HepG2 (cell line): ENCODE measurements around the gene MLLT1.

ENCODE experiments used
- ATF5 ChIP-seq: sonication (generic); formaldehyde crosslinking; IDR thresholded peaks from 2 replicates; pipeline ENCODE4 v1.4.0; 2020; ENCODE audit warnings: mild to moderate bottlenecking, low read depth, missing genetic modification reagents
- CHD2 ChIP-seq: IDR thresholded peaks from 2 replicates; pipeline ENCODE4 v1.6.1; 2011; ENCODE audit warnings: low read depth, low read length, improper control_type of control experiment
- POLR2A ChIP-seq, 2 experiments: IDR thresholded peaks; 2 replicates each; pipeline ENCODE4 v1.6.1; 2011; ENCODE audit warnings: low read depth in 2 of 2, low read length in 2 of 2, mild to moderate bottlenecking in 1 of 2, moderate library complexity in 1 of 2; ENCODE audit not compliant: insufficient read depth in 1 of 2
- ZBTB26 ChIP-seq: IDR thresholded peaks from 2 replicates; pipeline ENCODE4 v1.6.1; 2016; ENCODE audit warnings: missing compliant biosample characterization, missing genetic modification reagents, borderline replicate concordance
- ZNF510 ChIP-seq: sonication (generic); formaldehyde crosslinking; IDR thresholded peaks from 2 replicates; pipeline ENCODE4 v1.4.0; 2020; ENCODE audit warnings: low read depth, mild to moderate bottlenecking, missing genetic modification reagents
- TF ChIP-seq, protein P1 (sequence below): sonication (generic); formaldehyde crosslinking; IDR thresholded peaks from 2 replicates; pipeline ENCODE4 v1.8.1; 2023; ENCODE audit warnings: mild to moderate bottlenecking, inconsistent platforms, moderate library complexity, missing genetic modification reagents, borderline replicate concordance

DNA sequence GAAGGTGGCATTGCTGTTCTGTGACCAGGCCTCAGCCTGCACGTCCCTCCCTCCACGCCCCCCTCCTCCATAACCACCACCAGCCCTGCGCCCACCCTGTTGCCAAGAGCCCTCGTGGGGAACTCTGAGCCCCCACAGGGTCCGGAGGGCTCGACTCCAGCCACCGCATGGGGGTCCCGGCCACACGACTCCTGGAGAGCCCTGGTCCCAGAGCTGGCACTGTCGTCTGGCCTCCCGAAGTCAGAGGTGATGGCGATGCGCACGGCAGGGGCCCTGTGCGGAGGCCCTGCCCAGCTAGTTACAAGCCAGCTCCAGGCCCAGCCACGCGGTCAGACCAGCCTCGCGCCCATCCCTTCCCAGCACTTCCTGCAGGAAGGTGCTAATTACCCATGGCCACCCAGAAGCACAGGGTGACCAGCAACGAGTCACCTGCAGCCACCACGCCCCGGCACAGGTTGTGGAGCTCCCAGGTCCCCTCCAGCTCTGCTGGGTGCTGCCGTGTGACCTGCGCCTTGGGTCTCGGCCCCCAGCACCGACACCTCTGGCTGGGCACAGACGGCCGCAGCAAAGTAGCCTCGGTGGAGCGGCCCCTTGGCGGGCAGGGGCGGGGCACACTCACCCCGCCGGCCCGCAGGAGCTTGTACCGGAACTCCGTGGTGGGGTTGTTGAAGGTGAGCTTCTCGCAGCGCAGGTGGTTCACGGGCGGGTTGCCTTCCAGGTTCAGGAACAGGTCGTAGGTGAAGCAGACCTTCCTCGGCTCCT is 49.6 kb downstream of the MLLT1 start:
- TF ChIP-seq ZNF510 (CRISPR knock-in tag) = no peak
- no peak for TF ChIP-seq POLR2A (IDR thresholded peaks at IDR 0.05; ENCODE audit: insufficient read depth in 1 of 2, low read depth in 2 of 2, low read length in 2 of 2)
- no peak for TF ChIP-seq CHD2
- TF ChIP-seq ZBTB26 (CRISPR knock-in tag) = no peak
- TF ChIP-seq ATF5 (CRISPR knock-in tag) = no peak
- TF ChIP-seq, protein P1, sequence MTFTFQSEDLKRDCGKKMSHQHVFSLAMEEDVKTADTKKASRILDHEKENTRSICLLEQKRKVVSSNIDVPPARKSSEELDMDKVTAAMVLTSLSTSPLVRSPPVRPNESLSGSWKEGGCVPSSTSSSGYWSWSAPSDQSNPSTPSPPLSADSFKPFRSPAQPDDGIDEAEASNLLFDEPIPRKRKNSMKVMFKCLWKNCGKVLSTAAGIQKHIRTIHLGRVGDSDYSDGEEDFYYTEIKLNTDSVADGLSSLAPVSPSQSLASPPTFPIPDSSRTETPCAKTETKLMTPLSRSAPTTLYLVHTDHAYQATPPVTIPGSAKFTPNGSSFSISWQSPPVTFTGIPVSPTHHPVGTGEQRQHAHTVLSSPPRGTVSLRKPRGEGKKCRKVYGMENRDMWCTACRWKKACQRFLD (CRISPR knock-in tag) = no peak
